Activated CD8-positive, alpha-beta memory T cell treated with anti-CD3 and anti-CD28 coated beads for 36 hours (primary cell): ENCODE measurements around the gene UVSSA. TPM values are rescaled to one million over a fixed set of nuclear protein-coding genes. Genes with fewer than 3 reads are reported as not detected.
"Not testable (repeated sequence)": the region's sequence is repeated elsewhere in the genome, so short reads cannot be mapped to it uniquely, and the experiment has no call there.

ENCODE experiments used
- CTCF ChIA-PET: fragments of 350-600 bp; sonication (Branson Sonifier 250); formaldehyde crosslinking; loops from one replicate; lab custom pipeline; 2021; ENCODE audit warnings: antibody characterized with exemption; lab: Charles Lee
- POLR2A ChIA-PET: fragments of 350-600 bp; sonication (Branson Sonifier 250); formaldehyde crosslinking; loops from one replicate; lab custom pipeline; 2021; ENCODE audit warnings: antibody characterized with exemption; lab: Charles Lee
- total RNA-seq, 2 experiments: library from RNA; stranded (reverse); gene quantifications; one replicate each; pipeline ENCODE4 v1.2.3, GENCODE V29; 2021

UVSSA gene
- total RNA-seq, 2 experiments from 2014 or later = 15.2 to 17.0 TPM

DNA sequence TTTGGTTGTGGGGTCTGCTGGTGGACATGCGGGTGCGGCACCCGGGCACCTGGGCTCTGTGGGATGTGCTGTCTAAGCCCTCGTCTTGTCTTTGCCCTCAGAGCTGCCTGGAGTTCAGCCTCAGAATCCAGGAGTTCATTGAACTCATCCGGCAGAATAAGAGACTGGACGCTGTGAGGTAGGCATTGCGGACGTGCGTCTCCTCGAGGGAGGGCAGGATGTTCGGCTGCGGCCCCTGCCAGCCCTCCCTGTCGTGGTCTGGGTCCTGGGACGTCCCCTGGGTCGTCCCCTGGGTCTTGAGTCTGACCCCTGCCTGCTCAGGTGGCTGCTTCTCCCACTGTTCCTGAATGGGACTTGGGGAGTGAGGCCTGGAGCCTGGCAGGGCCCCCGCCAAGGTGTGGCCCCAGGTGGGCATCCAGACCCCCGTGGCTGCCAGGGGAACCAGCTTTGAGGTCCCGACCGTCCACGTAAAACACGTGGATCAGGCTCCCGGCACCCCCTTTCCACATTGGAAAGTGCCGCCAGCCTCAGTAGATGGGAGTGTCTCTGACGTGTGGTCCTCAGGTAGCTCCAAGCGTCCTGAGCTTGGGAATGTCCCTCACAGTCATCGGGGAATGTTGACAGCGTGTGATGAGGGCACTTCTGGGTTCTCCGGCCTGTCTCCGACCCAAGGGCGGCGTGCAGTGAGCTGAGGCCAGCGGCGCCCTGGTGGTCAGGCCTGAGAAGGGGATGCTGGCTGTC is 19.3 kb upstream of the UVSSA start:
- POLR2A ChIA-PET = no interaction called here
- CTCF ChIA-PET = no interaction called here

DNA sequence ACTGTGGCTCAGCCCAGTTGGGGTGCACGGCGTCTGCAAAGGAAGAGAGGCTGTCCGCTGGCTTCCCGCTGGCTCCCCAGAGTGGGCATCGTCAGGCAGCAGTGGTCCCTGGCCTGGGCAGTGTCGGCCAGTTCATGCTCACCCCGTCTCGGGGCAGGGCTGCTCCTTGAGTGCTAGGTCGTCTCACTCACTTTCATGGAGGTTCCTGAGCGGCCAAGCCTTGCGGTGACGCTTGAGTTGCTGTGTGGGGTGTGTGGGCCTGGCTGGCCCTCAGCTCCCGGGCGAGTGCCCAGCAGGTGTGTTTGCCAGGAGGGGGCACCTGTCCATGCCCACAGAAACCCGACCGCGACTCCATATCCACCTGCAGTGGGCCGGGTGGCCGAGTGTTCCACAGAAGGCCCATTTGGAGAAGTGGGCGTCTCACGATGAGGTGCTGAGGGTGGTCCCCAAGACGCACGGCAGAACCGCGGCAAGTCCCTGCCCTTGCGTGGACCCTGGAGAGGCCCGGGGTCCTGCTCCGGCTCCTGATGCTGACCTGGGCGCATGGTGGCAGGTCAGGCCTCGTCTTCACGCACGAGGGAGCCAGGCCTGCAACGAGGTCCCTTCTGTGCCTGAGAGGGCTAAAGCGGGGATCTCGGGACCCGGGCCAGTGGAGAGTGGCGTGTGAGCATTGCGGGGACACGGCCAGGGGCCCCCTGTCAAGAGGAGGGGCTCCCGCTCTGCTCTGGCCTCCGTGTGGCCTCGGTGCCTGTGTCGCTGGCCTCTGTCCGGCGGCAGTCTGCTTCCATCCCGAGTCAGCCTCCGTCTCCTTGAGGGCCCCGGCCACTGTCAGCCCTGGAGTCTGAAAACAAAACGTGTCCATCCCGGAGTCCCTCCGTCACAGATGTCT is 18.5 kb upstream of the UVSSA start:
- ChIA-PET POLR2A (no interaction called here), CTCF (no interaction called here)

GRCh38 chr4:1329408-1330371 is 17.3 kb upstream of the UVSSA start:
- CTCF ChIA-PET = interaction anchor here (0.6 to 1.3 kb wide), 4 partner anchors 11 to 62 kb away, joined by 3 to 4 read pairs (median 3); partner anchors contain the start of gene UVSSA
- POLR2A ChIA-PET = interaction anchor here (0.8 kb wide), 1 partner anchor 40 kb away, joined by 3 read pairs; the partner anchor contains the start of gene MAEA

DNA sequence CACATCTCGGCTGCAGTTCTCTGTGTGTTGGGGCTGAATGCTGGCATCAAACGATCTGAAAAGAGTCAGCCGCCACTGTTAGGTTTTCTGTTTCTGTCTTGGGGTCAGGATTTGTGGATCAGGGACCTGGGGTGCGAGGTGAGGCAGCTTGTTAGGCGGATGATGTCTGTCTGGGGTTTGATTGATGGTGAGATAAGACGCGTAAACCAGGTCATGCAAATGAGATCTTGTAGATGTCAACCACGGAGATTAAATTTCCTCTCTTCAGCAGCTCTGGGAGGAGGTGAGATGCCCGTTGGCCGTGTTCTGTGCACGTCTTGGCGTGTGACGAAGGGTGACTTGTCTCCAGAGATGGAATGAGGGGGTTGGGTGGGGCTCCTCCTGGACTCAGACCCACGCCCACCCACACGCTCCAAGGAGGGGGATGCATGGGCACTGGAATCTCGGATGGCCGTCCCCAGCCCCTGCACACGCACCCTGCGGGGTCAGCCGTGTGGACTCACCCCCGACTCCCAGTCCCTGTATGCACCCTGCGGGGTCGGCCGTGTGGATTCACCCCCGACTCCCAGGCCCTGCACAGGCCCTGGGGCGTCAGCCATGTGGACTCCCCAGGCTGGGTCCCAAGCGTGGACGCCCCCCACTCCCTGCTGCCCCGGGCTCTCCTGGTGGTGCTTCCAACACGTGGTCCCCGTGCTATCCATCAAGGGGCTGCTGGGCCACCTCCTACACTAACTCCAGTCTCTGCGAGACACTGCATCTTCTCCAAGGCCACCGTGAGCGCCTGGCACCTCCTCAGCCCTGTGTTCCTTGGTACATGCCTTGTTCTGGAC is 16.0 kb upstream of the UVSSA start:
- CTCF ChIA-PET = interaction anchor here (0.8 to 0.9 kb wide), 2 partner anchors 15 to 44 kb away, joined by 3 read pairs; partner anchors contain the start of gene UVSSA

DNA sequence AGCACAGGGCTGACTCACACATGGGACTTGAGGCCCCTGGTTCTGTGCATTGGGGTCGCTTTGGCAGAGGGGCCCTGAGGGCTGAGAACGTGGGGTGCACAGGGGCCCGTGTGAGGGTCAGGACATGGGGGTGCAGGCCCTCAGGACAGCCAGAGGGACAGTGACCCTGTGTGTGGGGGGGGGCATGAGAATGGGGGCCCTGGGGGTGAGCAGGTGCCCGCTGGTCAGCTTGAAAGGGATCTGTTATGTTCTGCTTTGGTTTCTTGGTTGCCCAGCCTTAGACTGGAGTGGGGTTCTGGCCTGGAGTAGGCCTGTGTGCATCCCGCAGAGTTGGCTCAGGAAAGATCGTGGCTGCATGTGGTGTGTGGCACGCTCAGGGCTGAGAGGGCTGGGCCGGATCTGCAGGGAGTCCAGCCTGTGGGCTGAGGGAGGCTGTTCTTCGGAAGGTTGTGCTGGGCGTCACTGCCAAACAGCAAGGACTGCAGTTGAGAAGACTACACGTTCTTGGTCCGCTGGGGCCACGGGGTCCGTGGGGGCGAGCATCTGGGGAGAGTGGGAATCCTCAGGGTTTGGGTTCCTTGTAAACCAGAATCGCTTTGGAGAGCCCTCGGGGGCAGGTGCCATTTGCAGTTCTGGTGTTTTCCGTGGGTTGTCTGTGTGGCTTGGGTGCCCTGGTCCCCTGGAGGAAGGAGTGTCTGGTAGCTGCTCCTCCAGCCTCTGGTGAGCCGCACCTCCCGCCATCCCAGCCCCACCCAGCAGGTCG is 15.2 kb upstream of the UVSSA start:
- CTCF ChIA-PET = interaction anchor here (1.1 to 1.2 kb wide), 2 partner anchors 13 to 40 kb away, joined by 3 read pairs; no protein-coding TSS in a partner anchor
- POLR2A ChIA-PET = interaction anchor here (1.0 kb wide), 1 partner anchor 14 kb away, joined by 3 read pairs; no protein-coding TSS in a partner anchor

More for the DNA sequence above, 16.0 kb upstream of the UVSSA start:
- POLR2A ChIA-PET = interaction anchor here (1.0 kb wide), 1 partner anchor 15 kb away, joined by 3 read pairs; no protein-coding TSS in a partner anchor

GRCh38 chr4:1332686-1333085 is 14.3 kb upstream of the UVSSA start:
- POLR2A ChIA-PET = no interaction called here
- CTCF ChIA-PET = interaction anchor here (1.1 to 1.2 kb wide), 2 partner anchors 14 to 41 kb away, joined by 3 read pairs; no protein-coding TSS in a partner anchor

DNA sequence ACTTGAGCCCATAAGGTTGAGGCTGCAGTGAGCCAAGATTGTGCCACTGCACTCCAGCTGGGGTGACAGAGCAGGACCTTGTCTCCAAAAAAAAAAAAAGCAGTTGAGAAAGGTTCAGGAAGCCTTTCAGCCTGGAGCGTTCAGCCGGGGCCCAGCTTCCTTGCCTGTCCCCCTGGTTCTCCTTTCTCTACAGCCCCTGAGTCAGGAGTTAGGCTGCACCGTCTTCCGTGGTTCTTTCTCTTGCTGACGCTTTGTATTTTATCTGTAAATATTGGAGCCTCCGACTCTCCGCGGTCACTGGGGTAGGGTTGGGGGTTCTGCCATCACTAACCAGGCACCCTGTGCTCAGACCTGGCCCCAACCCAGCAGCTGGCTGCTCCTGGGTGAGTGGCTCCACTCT is 13.8 kb upstream of the UVSSA start:
- CTCF ChIA-PET = interaction anchor here (1.2 kb wide), 1 partner anchor 15 kb away, joined by 3 read pairs; no protein-coding TSS in a partner anchor
- POLR2A ChIA-PET = no interaction called here

DNA sequence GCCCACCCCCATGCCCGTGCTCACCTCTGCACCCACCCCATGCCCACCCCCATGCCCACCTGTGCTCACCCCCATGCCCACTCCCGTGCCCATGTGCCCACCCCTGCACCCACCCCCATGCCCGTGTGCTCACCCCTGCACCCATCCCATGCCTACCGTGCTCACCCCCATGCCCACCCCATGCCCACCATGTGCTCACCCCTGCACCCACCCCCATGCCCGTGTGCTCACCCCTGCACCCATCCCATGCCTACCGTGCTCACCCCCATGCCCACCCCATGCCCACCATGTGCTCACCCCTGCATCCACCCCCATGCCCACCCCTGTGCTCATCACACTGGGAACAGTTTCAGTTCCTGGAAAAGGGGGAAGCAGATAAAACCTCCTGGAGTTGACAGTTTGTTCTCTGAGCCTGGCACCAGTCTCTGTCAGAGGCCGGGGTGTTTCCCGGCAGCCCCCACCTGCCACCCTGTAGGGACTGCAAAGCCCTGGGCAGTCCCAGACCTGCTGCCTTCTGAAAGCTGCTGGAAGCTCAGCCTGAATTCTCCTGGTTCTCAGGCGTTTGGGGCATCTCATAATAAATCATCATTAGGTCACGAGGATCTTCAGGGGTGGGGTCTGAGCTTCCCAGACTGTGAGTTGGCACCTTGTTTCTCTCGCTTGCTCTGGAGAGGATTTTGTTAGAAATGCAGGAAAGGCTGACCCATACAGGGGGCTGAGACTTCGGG is 13.0 kb upstream of the UVSSA start:
- POLR2A ChIA-PET = not testable (repeated sequence)
- CTCF ChIA-PET = interaction anchor here (1.2 kb wide), 1 partner anchor 12 kb away, joined by 3 read pairs; no protein-coding TSS in a partner anchor

DNA sequence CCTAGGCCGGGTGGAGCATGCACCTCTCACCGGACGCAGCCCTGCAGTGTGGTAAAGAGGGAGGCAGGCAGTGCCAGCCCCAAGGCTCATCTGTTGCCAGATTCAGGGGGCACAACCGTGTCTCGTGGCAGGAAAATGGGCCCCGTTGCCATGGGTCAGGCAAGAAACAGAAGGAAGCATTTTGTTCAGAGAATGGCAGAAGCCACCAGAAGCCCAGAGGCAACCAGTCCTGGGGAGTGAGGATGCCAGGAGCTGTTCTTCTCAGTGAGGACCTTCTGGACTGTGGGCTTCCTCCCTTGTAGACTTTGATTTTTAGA is 12.5 kb upstream of the UVSSA start:
- POLR2A ChIA-PET = no interaction called here
- CTCF ChIA-PET = interaction anchor here (1.2 kb wide), 1 partner anchor 12 kb away, joined by 3 read pairs; no protein-coding TSS in a partner anchor

- POLR2A ChIA-PET = not testable (repeated sequence)
- CTCF ChIA-PET = interaction anchor here (1.2 kb wide), 1 partner anchor 11 kb away, joined by 3 read pairs; no protein-coding TSS in a partner anchor
These were observed 11.7 kb upstream of the UVSSA start for GRCh38 chr4:1335193-1335883.

DNA sequence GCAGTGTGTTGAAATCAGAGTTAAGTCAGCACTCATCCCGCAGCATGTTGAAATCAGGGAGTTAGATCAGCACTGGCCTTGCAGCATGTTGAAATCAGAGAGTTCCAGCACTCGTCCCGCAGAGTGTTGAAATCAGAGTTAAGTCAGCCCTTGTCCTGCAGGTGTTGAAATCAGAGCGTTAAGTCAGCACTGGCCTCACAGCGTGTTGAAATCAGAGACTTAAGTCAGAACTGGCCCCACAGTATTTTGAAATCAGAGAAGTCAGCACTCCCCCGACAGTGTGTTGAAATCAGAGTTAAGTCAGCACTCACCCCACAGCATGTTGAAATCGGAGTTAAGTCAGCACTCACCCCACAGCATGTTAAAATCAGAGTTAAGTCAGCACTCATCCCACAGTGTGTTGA is 10.9 kb upstream of the UVSSA start:
- POLR2A ChIA-PET = no interaction called here
- CTCF ChIA-PET = no interaction called here

DNA sequence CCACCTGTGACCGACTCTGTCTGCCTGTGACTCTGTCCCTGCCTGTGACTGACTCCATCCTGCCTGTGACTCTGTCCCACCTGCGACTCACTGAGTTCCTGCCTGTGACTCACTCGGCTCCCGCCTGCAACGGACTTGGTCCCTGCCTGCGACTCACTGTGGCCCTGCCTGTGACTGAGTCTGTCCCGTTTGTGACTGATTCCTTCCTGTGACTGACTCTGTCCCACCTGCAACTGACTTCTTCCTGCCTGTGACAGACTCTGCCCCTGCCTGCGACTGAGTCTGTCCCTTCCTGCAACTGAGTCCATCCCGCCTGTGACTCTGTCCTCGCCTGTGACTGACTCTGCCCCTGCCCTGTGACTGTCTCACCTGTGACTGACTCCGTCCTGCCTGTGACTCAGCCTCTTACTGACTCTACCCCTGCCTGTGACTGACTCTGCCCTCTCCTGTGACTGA is 9.6 kb upstream of the UVSSA start:
- CTCF ChIA-PET = no interaction called here
- POLR2A ChIA-PET = no interaction called here

DNA sequence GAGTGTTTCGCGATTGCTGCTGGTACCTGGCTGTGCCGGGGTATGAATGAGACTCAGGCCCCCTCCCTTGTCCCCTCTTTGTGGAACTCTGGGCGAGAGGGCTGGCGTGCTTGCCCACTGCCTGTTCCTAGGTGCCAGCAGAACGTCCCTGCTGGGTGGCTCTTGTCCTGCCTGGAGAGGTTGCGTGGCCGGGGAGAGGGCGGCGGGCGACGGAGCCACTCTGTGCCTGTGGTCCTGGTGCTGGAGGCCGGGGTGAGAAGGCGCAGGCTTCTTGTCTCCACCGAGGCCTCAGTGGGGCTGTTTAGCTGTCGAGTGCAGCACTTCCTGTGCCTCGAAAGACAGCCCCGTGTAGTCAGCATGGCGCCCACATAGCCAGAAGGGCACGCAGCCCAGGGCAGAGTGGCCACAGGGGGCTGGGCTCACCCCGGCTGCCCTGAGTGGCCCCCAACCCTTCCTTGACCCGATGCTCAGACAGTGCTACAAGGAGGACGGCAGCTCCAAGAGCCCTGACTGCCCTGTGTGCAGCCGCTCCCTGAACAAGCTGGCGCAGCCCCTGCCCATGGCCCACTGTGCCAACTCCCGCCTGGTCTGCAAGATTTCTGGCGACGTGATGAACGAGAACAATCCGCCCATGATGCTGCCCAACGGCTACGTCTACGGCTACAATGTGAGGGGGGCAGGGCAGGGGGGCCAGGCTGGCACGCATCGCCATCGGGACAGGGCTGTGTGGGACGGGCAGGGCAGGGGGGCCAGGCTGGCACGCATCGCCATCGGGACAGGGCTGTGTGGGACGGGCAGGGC is 8.9 kb upstream of the UVSSA start:
- CTCF ChIA-PET = interaction anchor here (0.6 kb wide), 2 partner anchors 56 to 370 kb away, joined by 3 read pairs; no protein-coding TSS in a partner anchor
- POLR2A ChIA-PET = no interaction called here

GRCh38 chr4:1338752-1339414 is 8.1 kb upstream of the UVSSA start:
- CTCF ChIA-PET = interaction anchor here (0.6 kb wide), 1 partner anchor 56 kb away, joined by 3 read pairs; no protein-coding TSS in a partner anchor

More at GRCh38 chr4:1338752-1339414, 8.1 kb upstream of the UVSSA start:
- POLR2A ChIA-PET = no interaction called here
